H1 (cell line): ENCODE data around the gene CYP2J2. TPM values are rescaled to one million over a fixed set of nuclear protein-coding genes. Genes with fewer than 3 reads are reported as not detected.
A peak's percentile ranks its signal among the peaks of the same experiment; 100 is the strongest.

Source experiments
- CTCF ChIA-PET: fragments of 300-600 bp; sonication (Branson Sonifier 250); formaldehyde crosslinking; loops from one replicate; lab custom pipeline; 2021; ENCODE audit not compliant: partially characterized antibody; lab: Charles Lee
- POLR2A ChIA-PET: fragments of 300-600 bp; sonication (Branson Sonifier 250); formaldehyde crosslinking; loops from one replicate; lab custom pipeline; 2021; ENCODE audit warnings: inconsistent platforms; ENCODE audit not compliant: partially characterized antibody; lab: Charles Lee
- DNase-seq, 2 experiments: peaks; one replicate each; pipeline versions ENCODE4 v3.0.0 to v3.0.0-alpha.2; 2010 to 2022; ENCODE audit warnings: low spot score in 2 of 2, low read depth in 1 of 2, mixed read lengths in 1 of 2
- FAIRE-seq: peaks from 2 replicates; lab custom pipeline; 2011; peaks lifted over from hg19 to GRCh38; lab: Jason Lieb, UNC
- H2AFZ ChIP-seq: 2 replicates; pipeline ENCODE4 v1.8.1; 2012; ENCODE audit warnings: low read length, inconsistent platforms
- H2AK5ac ChIP-seq: 2 replicates; pipeline ENCODE4 v1.6.1; 2013; ENCODE audit warnings: low read depth, low read length
- H2BK120ac ChIP-seq: replicated peaks from 2 replicates; pipeline ENCODE3; 2013; ENCODE audit warnings: low read depth, low read length, inconsistent platforms
- H2BK12ac ChIP-seq: 2 replicates; pipeline ENCODE4 v1.6.1; 2013; ENCODE audit warnings: low read depth, low read length
- H2BK15ac ChIP-seq: 2 replicates; pipeline ENCODE4 v1.6.1; 2013; ENCODE audit warnings: low read length
- H2BK20ac ChIP-seq: 2 replicates; pipeline ENCODE4 v1.6.1; 2013; ENCODE audit warnings: low read length
- H2BK5ac ChIP-seq: 2 replicates; pipeline ENCODE4 v1.6.1; 2013; ENCODE audit warnings: low read depth, low read length
- H3K14ac ChIP-seq: 2 replicates; pipeline ENCODE4 v1.6.1; 2013; ENCODE audit warnings: inconsistent platforms; ENCODE audit not compliant: insufficient read length
- H3K18ac ChIP-seq: 2 replicates; pipeline ENCODE4 v1.6.1; 2013; ENCODE audit warnings: low read length; ENCODE audit errors: extremely low read depth
- H3K23ac ChIP-seq: 2 replicates; pipeline ENCODE4 v1.6.1; 2013; ENCODE audit warnings: inconsistent platforms; ENCODE audit not compliant: insufficient read length
- H3K23me2 ChIP-seq: 2 replicates; pipeline ENCODE4 v1.6.1; 2013; ENCODE audit warnings: low read depth, low read length
- H3K27ac ChIP-seq: 2 replicates; pipeline ENCODE4 v1.6.1; 2011; ENCODE audit warnings: low read depth, low read length, inconsistent platforms
- H3K27me3 ChIP-seq, 4 experiments: replicated peaks in 1 of 4; 1 replicate in 1 of 4; 2 replicates in 3 of 4; pipeline versions ENCODE4 v1.6.1 to v1.8.1; 2011 to 2013; ENCODE audit warnings: low read length in 3 of 4, mild to moderate bottlenecking in 3 of 4, inconsistent platforms in 2 of 4, mixed read lengths in 2 of 4, moderate library complexity in 1 of 4; ENCODE audit not compliant: control insufficient read depth in 3 of 4, insufficient read depth in 3 of 4; ENCODE audit errors: extremely low read depth in 1 of 4
- H3K36me3 ChIP-seq, 4 experiments: 2 replicates each; pipeline versions ENCODE4 v1.6.1 to v1.8.1; 2011 to 2013; ENCODE audit warnings: mild to moderate bottlenecking in 4 of 4, low read length in 3 of 4, moderate library complexity in 2 of 4, control low read depth in 1 of 4, inconsistent platforms in 1 of 4; ENCODE audit not compliant: insufficient read depth in 4 of 4, control insufficient read depth in 2 of 4
- H3K4ac ChIP-seq: replicated peaks from 2 replicates; pipeline ENCODE3; 2013; ENCODE audit warnings: low read length, low read depth, mixed read lengths, inconsistent platforms; ENCODE audit not compliant: insufficient read length
- H3K4me1 ChIP-seq, 4 experiments: replicated peaks in 1 of 4; 1 replicate in 1 of 4; 2 replicates in 3 of 4; pipeline versions ENCODE4 v1.6.1 to v1.8.1; 2011 to 2013; ENCODE audit warnings: low read length in 3 of 4, inconsistent platforms in 2 of 4, mixed read lengths in 1 of 4; ENCODE audit not compliant: insufficient read depth in 4 of 4, control insufficient read depth in 3 of 4
- H3K4me2 ChIP-seq, 2 experiments: 2 replicates each; pipeline versions ENCODE4 v1.6.1 to v1.8.1; 2011 to 2013; ENCODE audit warnings: low read depth in 2 of 2, low read length in 2 of 2, control low read depth in 1 of 2, inconsistent platforms in 1 of 2, mild to moderate bottlenecking in 1 of 2; ENCODE audit not compliant: insufficient read depth in 1 of 2
- H3K4me3 ChIP-seq, 4 experiments: fragments of 200-600, 300-600 bp in 1 of 4; sonication (generic), shearing (Covaris generic), sonication (Bioruptor Twin) in 1 of 4; 2 replicates each; pipeline versions ENCODE4 v1.5.1 to v1.8.1; 2011 to 2016; ENCODE audit warnings: low read length in 4 of 4, low read depth in 3 of 4, control low read depth in 2 of 4, inconsistent platforms in 2 of 4, mild to moderate bottlenecking in 2 of 4, mixed read lengths in 1 of 4, moderate library complexity in 1 of 4; ENCODE audit not compliant: insufficient read depth in 2 of 4; ENCODE audit errors: extremely low read depth in 1 of 4
- H3K56ac ChIP-seq: replicated peaks from 2 replicates; pipeline ENCODE3; 2013; ENCODE audit warnings: low read depth, mild to moderate bottlenecking, mixed read lengths, low read length, inconsistent platforms; ENCODE audit not compliant: insufficient read length
- H3K79me1 ChIP-seq: 2 replicates; pipeline ENCODE4 v1.6.1; 2013; ENCODE audit warnings: low read depth, low read length, control low read depth
- H3K79me2 ChIP-seq, 2 experiments: 2 replicates each; pipeline versions ENCODE4 v1.6.1 to v1.8.1; 2012 to 2013; ENCODE audit warnings: low read length in 2 of 2, mild to moderate bottlenecking in 2 of 2, inconsistent platforms in 1 of 2; ENCODE audit not compliant: insufficient read depth in 2 of 2, control insufficient read depth in 1 of 2
- H3K9ac ChIP-seq, 4 experiments: replicated peaks in 1 of 4; 1 replicate in 1 of 4; 2 replicates in 3 of 4; pipeline versions ENCODE4 v1.6.1 to v1.8.1; 2011 to 2013; ENCODE audit warnings: low read depth in 3 of 4, low read length in 3 of 4, control low read depth in 2 of 4, mild to moderate bottlenecking in 2 of 4, moderate library complexity in 2 of 4, inconsistent platforms in 1 of 4; ENCODE audit errors: extremely low read depth in 1 of 4
- H3K9me3 ChIP-seq, 2 experiments: 2 replicates each; pipeline versions ENCODE4 v1.6.1 to v1.8.1; 2012 to 2013; ENCODE audit warnings: mild to moderate bottlenecking in 2 of 2, moderate library complexity in 2 of 2, control low read depth in 1 of 2, inconsistent platforms in 1 of 2, low read depth in 1 of 2, low read length in 1 of 2, mixed read lengths in 1 of 2; ENCODE audit not compliant: insufficient read depth in 2 of 2
- H4K20me1 ChIP-seq, 2 experiments: replicated peaks in 1 of 2; 2 replicates each; pipeline versions ENCODE3 to v1.8.1; 2011 to 2013; ENCODE audit warnings: inconsistent platforms in 2 of 2, low read length in 2 of 2, mild to moderate bottlenecking in 1 of 2; ENCODE audit not compliant: insufficient read depth in 2 of 2, control insufficient read depth in 1 of 2
- H4K5ac ChIP-seq: 2 replicates; pipeline ENCODE4 v1.6.1; 2013; ENCODE audit warnings: low read length, low read depth, mixed read lengths, inconsistent platforms; ENCODE audit not compliant: insufficient read length
- H4K8ac ChIP-seq: 2 replicates; pipeline ENCODE4 v1.8.0; 2013; ENCODE audit warnings: mild to moderate bottlenecking, moderate library complexity, low read length, inconsistent platforms; ENCODE audit not compliant: insufficient read depth; ENCODE audit errors: extremely low read depth
- H4K91ac ChIP-seq: replicated peaks from 2 replicates; pipeline ENCODE3; 2013; ENCODE audit warnings: low read length, mixed read lengths, inconsistent platforms; ENCODE audit not compliant: insufficient read length
- CBX8 ChIP-seq: fragments of 300-800, 300-1000 bp; sonication (generic); IDR thresholded peaks from 2 replicates; pipeline ENCODE4 v1.7.1; 2016; ENCODE audit warnings: low read depth, low read length, borderline replicate concordance
- CHD1 ChIP-seq: IDR thresholded peaks from 2 replicates; pipeline ENCODE4 v1.6.1; 2012; ENCODE audit warnings: low read depth, low read length, improper control_type of control experiment
- EGR1 ChIP-seq: IDR thresholded peaks from 2 replicates; pipeline ENCODE4 v1.6.1; 2011; ENCODE audit warnings: low read depth, low read length, borderline replicate concordance
- GTF2F1 ChIP-seq: IDR thresholded peaks from 2 replicates; pipeline ENCODE4 v1.6.1; 2012; ENCODE audit warnings: low read depth, low read length, improper control_type of control experiment, borderline replicate concordance
- KDM5A ChIP-seq: fragments of 200-600 bp; IDR thresholded peaks from 2 replicates; pipeline ENCODE4 v1.7.1; 2012; ENCODE audit warnings: mild to moderate bottlenecking, low read length, inconsistent platforms, mixed read lengths
- NANOG ChIP-seq: IDR thresholded peaks from 2 replicates; pipeline ENCODE4 v1.6.1; 2011; ENCODE audit warnings: low read length, low read depth, mild to moderate bottlenecking, inconsistent platforms; ENCODE audit not compliant: insufficient read depth, poor library complexity, severe bottlenecking
- RBBP5 ChIP-seq: IDR thresholded peaks from 2 replicates; pipeline ENCODE4 v1.7.1; 2012; ENCODE audit warnings: low read depth, mild to moderate bottlenecking, inconsistent platforms, low read length, moderate library complexity, borderline replicate concordance
- WGBS, 2 experiments: shearing (Covaris generic) in 1 of 2; methylation state at CpG; one replicate each; pipeline versions ENCODE4 v1.1.6 to v1.1.7; 2013 to 2015; ENCODE audit warnings: low lambda C conversion rate in 2 of 2, mixed read lengths in 2 of 2, inconsistent platforms in 1 of 2, low coverage in 1 of 2, missing lambda C conversion rate in 1 of 2; ENCODE audit not compliant: insufficient replicate concordance in 2 of 2, insufficient coverage in 1 of 2, insufficient read length in 1 of 2; ENCODE audit errors: extremely low coverage in 1 of 2, missing lambda C conversion rate in 1 of 2; 5-methylcytosine and 5-hydroxymethylcytosine counted together
- long read RNA-seq, 2 experiments: library from RNA in 1 of 2; library from capped mRNA in 1 of 2; stranded (forward); transcript quantifications; one replicate each; pipeline ENCODE4 v2.0.0, GENCODE V29; 2021; ENCODE audit warnings: inconsistent platforms in 1 of 2
- polyA minus RNA-seq, 3 experiments: library from RNA; depleted of rRNA, polyadenylated mRNA; stranded (reverse); fragments of >200 nt; gene quantifications; 1 replicate in 2 of 3; 2 replicates in 1 of 3; pipeline ENCODE4 v1.2.3, GENCODE V29; 2011
- polyA plus RNA-seq, 7 experiments: library from polyadenylated mRNA; depleted of rRNA in 3 of 7; stranded (reverse) in 5 of 7; unstranded in 2 of 7; fragments of >200 nt in 5 of 7; fragments of 200-250 nt in 2 of 7; gene quantifications; 1 replicate in 5 of 7; 2 replicates in 1 of 7; 4 replicates in 1 of 7; pipeline versions ENCODE4 v1.2.1 to v1.2.3, GENCODE V29; 2011 to 2013; ENCODE audit warnings: missing spikeins in 2 of 7, mixed read lengths in 2 of 7
- total RNA-seq: library from RNA; stranded (reverse); fragmentation: NEBNext Ultra II Directional; extraction: Animal tissue kit (Norgen Biotek cat#: 25700); gene quantifications from 2 replicates; pipeline ENCODE4 v1.2.1, GENCODE V29; 2021

CYP2J2 gene, protein sequence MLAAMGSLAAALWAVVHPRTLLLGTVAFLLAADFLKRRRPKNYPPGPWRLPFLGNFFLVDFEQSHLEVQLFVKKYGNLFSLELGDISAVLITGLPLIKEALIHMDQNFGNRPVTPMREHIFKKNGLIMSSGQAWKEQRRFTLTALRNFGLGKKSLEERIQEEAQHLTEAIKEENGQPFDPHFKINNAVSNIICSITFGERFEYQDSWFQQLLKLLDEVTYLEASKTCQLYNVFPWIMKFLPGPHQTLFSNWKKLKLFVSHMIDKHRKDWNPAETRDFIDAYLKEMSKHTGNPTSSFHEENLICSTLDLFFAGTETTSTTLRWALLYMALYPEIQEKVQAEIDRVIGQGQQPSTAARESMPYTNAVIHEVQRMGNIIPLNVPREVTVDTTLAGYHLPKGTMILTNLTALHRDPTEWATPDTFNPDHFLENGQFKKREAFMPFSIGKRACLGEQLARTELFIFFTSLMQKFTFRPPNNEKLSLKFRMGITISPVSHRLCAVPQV
- total RNA-seq: 2.1 and 2.2 TPM in 2 replicates
- polyA plus RNA-seq (2011; rRNA removed): 0.49 and 0.59 TPM in 2 replicates
- polyA plus RNA-seq (2011; cell fraction: cytosol; rRNA removed): 0.56 TPM
- 0.77 TPM for polyA plus RNA-seq (2011; cell fraction: nucleus; rRNA removed)
- polyA plus RNA-seq (2012, experiment 1 of 2): 0.69 to 1.1 TPM (median 0.87 TPM) in 4 replicates
- polyA plus RNA-seq (2012, experiment 2 of 2): 0.38 TPM
- polyA plus RNA-seq (2013, experiment 1 of 2): 3.9 TPM
- polyA plus RNA-seq (2013, experiment 2 of 2): 4.3 TPM
- polyA minus RNA-seq (2011; rRNA and poly(A)+ RNA removed): 0.44 and 0.78 TPM in 2 replicates
- 0.81 TPM for polyA minus RNA-seq (2011; cell fraction: cytosol; rRNA and poly(A)+ RNA removed)
- polyA minus RNA-seq (2011; cell fraction: nucleus; rRNA and poly(A)+ RNA removed): 1.9 TPM
- long read RNA-seq, experiment 1, partial matches to known transcripts: 0 of 2 reads
- long read RNA-seq, experiment 1, other reads (novel, unspliced or antisense): 0 of 2 reads
- long read RNA-seq, experiment 2: 0 reads

DNA sequence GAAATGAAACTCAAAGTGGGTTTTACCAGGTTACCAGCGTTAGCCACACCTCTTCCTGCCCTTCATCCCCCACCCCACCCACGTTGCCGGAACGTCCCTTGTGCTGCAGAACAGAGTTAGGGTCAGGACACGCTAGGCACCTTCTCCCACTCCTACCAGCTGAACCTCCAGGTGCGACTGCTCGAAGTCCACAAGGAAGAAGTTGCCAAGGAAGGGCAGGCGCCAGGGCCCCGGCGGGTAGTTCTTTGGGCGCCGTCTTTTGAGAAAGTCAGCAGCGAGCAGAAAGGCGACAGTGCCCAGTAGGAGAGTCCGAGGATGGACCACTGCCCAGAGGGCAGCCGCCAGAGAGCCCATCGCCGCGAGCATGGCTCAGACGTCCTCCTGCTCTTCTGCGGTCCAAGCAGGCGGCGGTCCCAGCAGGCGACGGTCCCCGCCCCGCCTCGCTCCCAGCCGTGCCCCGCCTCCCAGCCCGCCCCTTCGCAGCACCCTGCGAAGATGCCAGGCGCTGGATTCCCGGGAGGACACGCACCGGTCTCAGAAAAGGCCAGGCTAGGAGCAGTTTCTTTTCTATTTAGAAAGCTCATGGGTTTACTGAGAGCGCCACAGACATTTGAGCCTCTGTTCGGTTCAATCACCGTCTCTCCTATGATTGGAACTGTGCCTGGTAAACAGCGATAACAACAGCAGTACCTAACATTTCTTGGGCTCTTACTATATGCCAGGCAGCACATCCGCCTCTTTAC, at the start of gene CYP2J2:
Gene CYP2J2, minus strand, starts transcription at position 393 of the 743 bp plus-strand sequence. Its CDS starts 27 bp downstream, at position 366.
- Histone ChIP-seq H3K23ac (no peak within 1 kb of the TSS), H2AFZ (peak within 1 kb of the TSS; percentile 98), H2BK120ac (no peak within 1 kb of the TSS), H3K79me2 (no peaks in the 10 kb centered on the region), H3K9me3 (no peaks in the 10 kb centered on the region), H3K4me3 (peak within 1 kb of the TSS; percentile 29 to 72 (median 56)), H3K14ac (no peak within 1 kb of the TSS), H3K9ac (no peak within 1 kb of the TSS), H4K91ac (no peak within 1 kb of the TSS), H3K18ac (no peak within 1 kb of the TSS), H3K4ac (no peak within 1 kb of the TSS), H3K27ac (no peak within 1 kb of the TSS), H2BK20ac (no peak within 1 kb of the TSS), H4K8ac (peak within 1 kb of the TSS; percentile 69; the same call in 1 of the 2 replicates), H2AK5ac (no peak within 1 kb of the TSS), H3K23me2 (peaks cover 3% of the 10 kb centered on the region; the same call in 1 of the 2 replicates), H3K36me3 (no peaks in the 10 kb centered on the region), H3K79me1 (no peaks in the 10 kb centered on the region), H3K56ac (no peak within 1 kb of the TSS), H4K20me1 (no peaks in the 10 kb centered on the region), H3K27me3 (peaks cover 2 to 19% (median 12%) of the 10 kb centered on the region in 4 experiments), H3K4me1 (no peaks in the 10 kb centered on the region), H2BK12ac (no peak within 1 kb of the TSS), H2BK5ac (no peak within 1 kb of the TSS), H2BK15ac (peak within 1 kb of the TSS; percentile 53), H3K4me2 (peak within 1 kb of the TSS; percentile 62 to 82), H4K5ac (peak within 1 kb of the TSS; percentile 2)
- DNase-seq: peak in 1 of 2 experiments; percentile 76
- FAIRE-seq: no peak
- 13% methylated on average over 31 of the region's 42 CpGs; no CpG with 5 or more reads in 1 of the 2 experiments for WGBS, 2 experiments
- ChIA-PET CTCF (interaction anchor here (1.0 to 2.4 kb wide), 4 partner anchors 17 to 41 kb away, joined by 3 to 12 read pairs (median 4); no protein-coding TSS in a partner anchor), POLR2A (no interaction called here)
- TF ChIP-seq RBBP5: no peak
- TF ChIP-seq NANOG: no peak
- TF ChIP-seq CBX8: no peak
- TF ChIP-seq CHD1: no peak
- TF ChIP-seq KDM5A: no peak
- TF ChIP-seq EGR1: no peak
- no peak for TF ChIP-seq GTF2F1
